ENCODE results near the gene CDHR5. TPM values are rescaled to one million over a fixed set of nuclear protein-coding genes. Genes with fewer than 3 reads are reported as not detected.
"Not testable (repeated sequence)": the region's sequence is repeated elsewhere in the genome, so short reads cannot be mapped to it uniquely, and the experiment has no call there.

The CDHR5 gene
- total RNA-seq, 1 donor from 2014 or later: not detected

DNA sequence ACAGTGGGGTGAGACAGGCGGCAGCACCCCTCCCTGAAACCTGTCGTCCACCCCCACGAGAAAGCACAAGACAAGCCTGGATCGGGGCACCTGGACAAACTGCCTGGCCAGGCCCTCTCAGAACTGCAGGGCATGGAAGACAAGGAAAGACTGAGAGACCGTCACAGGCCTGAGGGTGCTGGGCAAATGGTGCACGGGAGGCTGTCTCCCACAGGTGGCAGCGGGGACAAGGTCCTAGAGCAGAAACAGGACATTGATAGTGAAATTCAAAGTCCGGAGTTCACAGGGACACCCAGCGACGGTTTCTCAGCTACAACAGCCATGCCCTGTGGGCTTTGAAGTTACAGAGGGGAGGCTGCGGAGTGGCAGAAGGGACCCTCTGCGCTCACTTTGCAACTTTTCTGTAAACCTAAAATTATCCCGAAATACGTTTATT, 33.0 kb upstream of the CDHR5 start:
- Histone ChIP-seq H3F3A (ENCODE audit: low read depth) (no peaks in the 10 kb centered on the region), H3K9ac (no peak overlapping the region)

DNA sequence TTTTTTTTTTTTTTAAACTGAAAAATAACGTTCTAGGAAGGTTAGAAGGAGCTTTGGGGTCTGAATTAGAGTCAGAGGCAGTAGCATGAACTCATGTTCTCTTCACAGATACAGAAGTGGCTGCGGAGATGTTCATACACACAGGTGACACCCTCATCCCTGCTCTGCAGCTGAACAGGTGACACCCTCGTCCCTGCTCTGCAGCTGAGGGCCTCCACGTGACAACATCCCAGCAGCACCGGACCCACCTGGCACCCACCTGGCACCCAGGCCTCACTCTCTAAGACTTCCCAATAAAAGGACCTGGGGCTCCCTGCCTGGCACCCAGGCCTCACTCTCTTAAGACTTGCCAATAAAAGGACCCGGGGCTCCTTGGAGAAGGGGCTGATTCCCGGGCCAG, 32.1 kb upstream of the CDHR5 start:
- H3K4me3 Mint-ChIP-seq: no peak overlapping the region
- no peaks in the 10 kb centered on the region for H3K4me1 ChIP-seq
- H3K4me1 Mint-ChIP-seq: peaks cover 2% of the 10 kb centered on the region
- H4K20me1 ChIP-seq (ENCODE audit: low read depth): peaks cover 3% of the 10 kb centered on the region
- TF ChIP-seq, protein P1, sequence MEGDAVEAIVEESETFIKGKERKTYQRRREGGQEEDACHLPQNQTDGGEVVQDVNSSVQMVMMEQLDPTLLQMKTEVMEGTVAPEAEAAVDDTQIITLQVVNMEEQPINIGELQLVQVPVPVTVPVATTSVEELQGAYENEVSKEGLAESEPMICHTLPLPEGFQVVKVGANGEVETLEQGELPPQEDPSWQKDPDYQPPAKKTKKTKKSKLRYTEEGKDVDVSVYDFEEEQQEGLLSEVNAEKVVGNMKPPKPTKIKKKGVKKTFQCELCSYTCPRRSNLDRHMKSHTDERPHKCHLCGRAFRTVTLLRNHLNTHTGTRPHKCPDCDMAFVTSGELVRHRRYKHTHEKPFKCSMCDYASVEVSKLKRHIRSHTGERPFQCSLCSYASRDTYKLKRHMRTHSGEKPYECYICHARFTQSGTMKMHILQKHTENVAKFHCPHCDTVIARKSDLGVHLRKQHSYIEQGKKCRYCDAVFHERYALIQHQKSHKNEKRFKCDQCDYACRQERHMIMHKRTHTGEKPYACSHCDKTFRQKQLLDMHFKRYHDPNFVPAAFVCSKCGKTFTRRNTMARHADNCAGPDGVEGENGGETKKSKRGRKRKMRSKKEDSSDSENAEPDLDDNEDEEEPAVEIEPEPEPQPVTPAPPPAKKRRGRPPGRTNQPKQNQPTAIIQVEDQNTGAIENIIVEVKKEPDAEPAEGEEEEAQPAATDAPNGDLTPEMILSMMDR (IDR thresholded peaks at IDR 0.05): no peak
- TF ChIP-seq EZH2 (IDR thresholded peaks at IDR 0.05) (no peak), EZH2phosphoT487 (IDR thresholded peaks at IDR 0.05) (no peak)
- no peaks in the 10 kb centered on the region for H3F3A ChIP-seq (ENCODE audit: low read depth)
- H2AFZ ChIP-seq (replicated peaks): no peak overlapping the region
- H3K9ac ChIP-seq: no peak overlapping the region
- no peak overlapping the region for H3K27ac Mint-ChIP-seq
- peaks cover 3% of the 10 kb centered on the region for H3K36me3 ChIP-seq
- H3K27me3 ChIP-seq: no peaks in the 10 kb centered on the region
- H3K79me2 ChIP-seq (ENCODE audit: low read depth): no peaks in the 10 kb centered on the region
- no peak for DNase-seq (ENCODE audit: low spot score)
- H3K27me3 Mint-ChIP-seq (ENCODE audit: insufficient read depth, low read depth): peaks cover under 1% of the 10 kb centered on the region
- no peaks in the 10 kb centered on the region for H3K9me3 ChIP-seq (ENCODE audit: low read depth)
- no peak overlapping the region for H3K4me2 ChIP-seq
- no peak overlapping the region for H3K27ac ChIP-seq
- H3K9me3 Mint-ChIP-seq: no peaks in the 10 kb centered on the region
- H3K36me3 Mint-ChIP-seq: peaks cover 15% of the 10 kb centered on the region
- no peak overlapping the region for H3K4me3 ChIP-seq

More for the DNA sequence above, 33.0 kb upstream of the CDHR5 start:
- no peaks in the 10 kb centered on the region for H3K36me3 ChIP-seq
- no peak overlapping the region for H3K27ac ChIP-seq
- H3K9me3 ChIP-seq (ENCODE audit: low read depth): no peaks in the 10 kb centered on the region
- H3K79me2 ChIP-seq (ENCODE audit: low read depth): no peaks in the 10 kb centered on the region
- Mint-ChIP-seq H3K27me3 (ENCODE audit: insufficient read depth, low read depth) (peaks cover 3% of the 10 kb centered on the region), H3K36me3 (peaks cover 13% of the 10 kb centered on the region), H3K27ac (no peak overlapping the region), H3K9me3 (no peaks in the 10 kb centered on the region), H3K4me1 (peaks cover 2% of the 10 kb centered on the region), H3K4me3 (no peak overlapping the region)
- H3K4me3 ChIP-seq: no peak overlapping the region
- DNase-seq (ENCODE audit: low spot score): no peak
- no peak overlapping the region for H3K4me2 ChIP-seq
- no peaks in the 10 kb centered on the region for H3K27me3 ChIP-seq
- no peak overlapping the region for H2AFZ ChIP-seq (replicated peaks)
- peaks cover 10% of the 10 kb centered on the region for H4K20me1 ChIP-seq (ENCODE audit: low read depth)
- no peaks in the 10 kb centered on the region for H3K4me1 ChIP-seq
- TF ChIP-seq EZH2 (IDR thresholded peaks at IDR 0.05) (no peak), EZH2phosphoT487 (IDR thresholded peaks at IDR 0.05) (no peak)

DNA sequence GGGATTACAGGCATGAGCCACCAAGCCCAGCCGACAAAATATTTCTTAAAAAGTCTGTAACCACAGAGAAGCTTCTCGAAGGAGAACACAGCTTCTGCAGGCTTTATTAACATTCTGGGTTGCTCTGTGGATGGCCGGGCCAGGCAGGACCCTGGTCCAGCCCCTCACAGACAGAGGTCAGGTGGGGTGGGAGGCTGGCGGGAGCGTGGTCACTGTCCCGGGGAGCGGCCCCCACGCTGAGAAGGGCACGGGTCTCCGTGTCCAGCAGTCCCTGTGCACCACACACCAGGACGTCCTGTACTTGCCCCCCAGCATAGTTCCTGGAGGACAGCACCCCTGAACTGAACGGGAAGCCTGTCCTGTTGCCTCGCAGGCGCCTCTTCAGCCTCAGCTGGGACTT, 31.7 kb upstream of the CDHR5 start:
- Histone ChIP-seq H3K9ac (no peak overlapping the region), H3K4me3 (no peak overlapping the region), H3K79me2 (ENCODE audit: low read depth) (no peaks in the 10 kb centered on the region), H3K36me3 (peaks cover 6% of the 10 kb centered on the region), H3K4me1 (no peaks in the 10 kb centered on the region), H2AFZ (replicated peaks) (no peak overlapping the region), H3K27me3 (no peaks in the 10 kb centered on the region), H4K20me1 (ENCODE audit: low read depth) (no peaks in the 10 kb centered on the region), H3K4me2 (no peak overlapping the region), H3K9me3 (ENCODE audit: low read depth) (no peaks in the 10 kb centered on the region), H3K27ac (no peak overlapping the region), H3F3A (ENCODE audit: low read depth) (no peaks in the 10 kb centered on the region)
- TF ChIP-seq EZH2phosphoT487 (IDR thresholded peaks at IDR 0.05) (no peak), EZH2 (IDR thresholded peaks at IDR 0.05) (no peak)
- TF ChIP-seq, protein P1 (IDR thresholded peaks at IDR 0.05): no peak
- no peaks in the 10 kb centered on the region for H3K27me3 Mint-ChIP-seq (ENCODE audit: insufficient read depth, low read depth)
- no peaks in the 10 kb centered on the region for H3K9me3 Mint-ChIP-seq
- no peak overlapping the region for H3K27ac Mint-ChIP-seq
- peaks cover 16% of the 10 kb centered on the region for H3K36me3 Mint-ChIP-seq
- H3K4me1 Mint-ChIP-seq: peaks cover 2% of the 10 kb centered on the region
- no peak overlapping the region for H3K4me3 Mint-ChIP-seq
- no peak for DNase-seq (ENCODE audit: low spot score)

DNA sequence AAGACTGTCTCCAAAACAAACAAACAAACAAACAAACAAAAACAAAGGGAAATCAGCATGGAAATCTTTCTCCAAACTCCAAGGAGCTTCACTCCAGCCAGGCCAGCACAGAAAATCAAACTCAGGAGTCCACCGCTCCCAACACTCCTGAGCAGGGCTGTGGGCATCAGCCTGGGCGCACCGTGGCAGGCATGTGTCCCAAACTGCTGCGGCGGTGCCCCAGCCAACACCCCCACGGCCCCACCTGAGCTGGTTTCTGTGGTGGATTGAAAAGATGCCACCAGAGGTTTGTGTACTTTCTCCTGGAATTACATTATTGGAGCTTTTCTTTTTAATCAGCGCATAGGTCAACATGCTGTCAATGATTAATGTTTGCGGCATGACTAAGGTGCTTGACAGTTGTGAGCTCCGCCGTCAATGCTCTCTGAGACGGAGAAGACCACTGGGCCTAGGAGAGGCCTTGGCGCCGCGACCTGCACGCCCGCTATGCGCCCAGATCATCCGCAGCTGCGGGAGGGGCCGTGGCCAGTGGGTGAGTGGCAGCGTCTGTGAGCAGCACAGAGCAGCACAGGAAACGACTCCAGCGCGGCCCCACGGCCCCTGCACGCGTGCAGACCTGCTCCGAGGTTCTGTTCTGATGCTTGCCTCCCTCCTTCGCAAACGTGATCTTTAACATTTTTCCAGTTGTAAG, 30.4 kb upstream of the CDHR5 start:
- no peak for DNase-seq (ENCODE audit: low spot score)
- Histone ChIP-seq H3K4me1 (no peaks in the 10 kb centered on the region), H3F3A (ENCODE audit: low read depth) (no peaks in the 10 kb centered on the region), H3K27me3 (no peaks in the 10 kb centered on the region), H3K4me2 (no peak overlapping the region), H3K4me3 (no peak overlapping the region), H3K9ac (no peak overlapping the region), H3K79me2 (ENCODE audit: low read depth) (no peaks in the 10 kb centered on the region), H3K9me3 (ENCODE audit: low read depth) (no peaks in the 10 kb centered on the region), H2AFZ (replicated peaks) (no peak overlapping the region), H3K27ac (no peak overlapping the region), H4K20me1 (ENCODE audit: low read depth) (no peaks in the 10 kb centered on the region), H3K36me3 (peaks cover 10% of the 10 kb centered on the region)
- peaks cover 19% of the 10 kb centered on the region for H3K36me3 Mint-ChIP-seq
- no peak overlapping the region for H3K4me3 Mint-ChIP-seq
- H3K9me3 Mint-ChIP-seq: no peaks in the 10 kb centered on the region
- H3K27ac Mint-ChIP-seq: no peak overlapping the region
- peaks cover 2% of the 10 kb centered on the region for H3K4me1 Mint-ChIP-seq
- H3K27me3 Mint-ChIP-seq (ENCODE audit: insufficient read depth, low read depth): no peaks in the 10 kb centered on the region
- TF ChIP-seq, protein P1 (IDR thresholded peaks at IDR 0.05): no peak
- no peak for TF ChIP-seq EZH2 (IDR thresholded peaks at IDR 0.05)
- TF ChIP-seq EZH2phosphoT487 (IDR thresholded peaks at IDR 0.05): no peak

DNA sequence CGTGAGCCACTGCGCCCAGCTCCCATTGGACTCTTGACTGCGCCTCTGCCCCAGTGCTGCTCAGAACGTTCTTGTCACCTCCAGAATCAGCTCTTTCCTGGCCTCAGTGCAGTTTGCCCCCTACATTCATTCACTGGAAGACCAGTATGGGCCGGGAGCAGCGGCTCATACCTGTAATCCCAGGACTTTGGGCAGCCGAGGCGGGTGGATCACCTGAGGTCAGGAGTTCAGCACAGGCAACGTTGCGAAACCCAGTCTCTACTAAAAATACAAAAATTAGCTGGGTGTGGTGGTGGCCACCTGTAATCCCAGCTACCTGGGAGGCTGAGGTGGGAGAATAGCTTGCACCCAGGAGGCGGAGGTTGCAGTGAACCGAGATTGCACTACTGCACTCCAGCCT, 29.7 kb upstream of the CDHR5 start:
- peaks cover 17% of the 10 kb centered on the region for H3K36me3 Mint-ChIP-seq
- H3K9me3 ChIP-seq (ENCODE audit: low read depth); H2AFZ ChIP-seq (replicated peaks); H3K79me2 ChIP-seq (ENCODE audit: low read depth); H3K27ac ChIP-seq; H3K4me1 ChIP-seq; H4K20me1 ChIP-seq (ENCODE audit: low read depth); H3K27me3 Mint-ChIP-seq (ENCODE audit: insufficient read depth, low read depth); H3K27me3 ChIP-seq; H3K4me3 ChIP-seq; H3K36me3 ChIP-seq; H3K9me3 Mint-ChIP-seq; H3K4me3 Mint-ChIP-seq; H3K4me2 ChIP-seq; H3K4me1 Mint-ChIP-seq; H3K27ac Mint-ChIP-seq; DNase-seq (ENCODE audit: low spot score); H3K9ac ChIP-seq; H3F3A ChIP-seq (ENCODE audit: low read depth): not testable (repeated sequence)
